Thyroid gland (tissue), 4 donors: ENCODE results near the gene ZBTB12.

Experiments used
- CTCF ChIP-seq, 6 experiments: fragments of 200-600 bp in 3 of 6; fragments of 450-650 bp in 3 of 6; sonication (generic) in 3 of 6; IDR thresholded peaks; one replicate each; pipeline ENCODE4 v1.5.1; 2016 to 2019; ENCODE audit warnings: antibody characterized with exemption in 6 of 6, mild to moderate bottlenecking in 2 of 6, inconsistent platforms in 1 of 6, moderate library complexity in 1 of 6
- POLR2A ChIP-seq, 2 donors: fragments of 450-650 bp; IDR thresholded peaks; one replicate each; pipeline ENCODE4 v1.6.1; 2017; ENCODE audit warnings: antibody characterized with exemption in 2 of 2, mild to moderate bottlenecking in 2 of 2, moderate library complexity in 1 of 2

- TF ChIP-seq POLR2A (IDR thresholded peaks at IDR 0.05) (peak in 1 of 2 donors; percentile 15), CTCF (IDR thresholded peaks at IDR 0.05) (no peak)
These were observed 27.7 kb downstream of the ZBTB12 start for GRCh38 chr6:31874084-31874670.
